ENCODE data around the gene OST4. TPM values are rescaled to one million over a fixed set of nuclear protein-coding genes. Genes with fewer than 3 reads are reported as not detected.

Gene OST4
- total and polyA plus RNA-seq, 11 donors = 215 to 517 (median 343) TPM

DNA sequence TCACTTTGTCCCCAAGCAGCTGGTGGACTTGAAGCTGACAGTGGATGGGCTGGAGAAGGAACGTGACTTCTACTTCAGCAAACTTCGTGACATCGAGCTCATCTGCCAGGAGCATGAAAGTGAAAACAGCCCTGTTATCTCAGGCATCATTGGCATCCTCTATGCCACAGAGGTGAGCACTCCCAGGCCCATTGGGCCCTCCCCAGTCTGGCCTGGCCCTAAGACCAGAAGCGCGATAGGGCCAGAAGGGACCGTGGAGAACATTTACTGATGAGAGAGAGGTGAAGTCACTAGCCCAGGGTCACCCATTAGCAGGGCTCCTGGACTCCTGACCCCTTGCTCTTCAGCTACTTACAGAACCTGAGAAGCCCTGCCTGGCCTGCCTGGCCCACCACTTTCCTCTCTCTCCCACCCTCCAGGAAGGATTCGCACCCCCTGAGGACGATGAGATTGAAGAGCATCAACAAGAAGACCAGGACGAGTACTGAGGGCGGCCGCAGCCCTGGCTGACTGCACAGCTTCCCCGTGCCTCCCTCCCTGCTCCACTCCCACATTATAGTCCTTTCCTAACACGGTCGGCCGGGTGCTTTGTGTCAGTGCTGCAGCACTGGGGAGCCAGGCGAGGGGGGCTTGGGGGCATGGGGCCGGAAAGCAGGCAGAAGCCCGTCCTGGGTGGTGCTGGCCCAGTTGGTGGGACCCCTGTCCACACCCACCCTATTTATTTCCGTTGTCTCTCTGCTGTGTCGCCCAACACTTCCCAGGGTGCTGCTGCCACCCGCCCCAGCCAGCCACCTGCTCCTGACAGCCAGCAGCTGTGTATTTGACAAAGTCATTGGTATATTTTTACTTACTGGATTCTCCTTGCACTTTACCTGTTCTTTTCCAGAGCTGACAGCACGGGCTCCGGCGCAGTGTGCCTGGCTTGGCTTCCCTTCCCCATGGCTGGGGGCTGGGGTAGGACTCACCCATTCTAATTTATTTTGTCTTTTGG, 45.3 kb downstream of the OST4 start:
- intact Hi-C loops (cut with DNase I) = no loop called here
- no peak for ATAC-seq

DNA sequence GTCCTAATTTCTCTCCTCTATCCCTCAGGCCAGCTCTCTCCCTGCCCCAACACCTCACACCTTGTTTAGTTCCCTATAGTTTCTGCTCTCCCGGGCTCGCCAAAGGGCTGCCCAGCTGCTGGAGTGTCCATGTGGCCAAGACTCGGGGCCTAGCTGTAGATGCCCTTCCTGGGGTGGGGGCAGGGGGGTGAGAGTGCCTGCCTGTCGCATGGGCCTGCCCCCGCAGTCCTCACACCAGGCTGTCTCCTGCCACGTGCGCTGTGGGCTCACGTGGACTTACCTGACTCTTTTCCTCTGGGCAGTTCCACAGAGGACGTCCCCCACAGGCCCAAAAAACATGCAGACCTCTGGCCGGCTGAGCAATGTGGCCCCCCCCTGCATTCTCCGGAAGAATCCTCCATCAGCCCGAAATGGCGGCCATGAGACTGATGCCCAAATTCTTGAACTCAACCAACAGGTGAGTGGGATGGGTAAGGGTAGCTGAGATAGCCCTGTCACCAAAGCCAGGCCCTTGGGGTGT, 46.1 kb downstream of the OST4 start:
- H3K36me3 ChIP-seq = peaks cover 0 to 64% (median 42%) of the 10 kb centered on the region in 9 donors
- intact Hi-C loops (cut with DNase I) = no loop called here
- peaks cover 0 to 13% (median 6%) of the 10 kb centered on the region in 12 donors for H3K4me1 ChIP-seq
- TF ChIP-seq, protein P1, sequence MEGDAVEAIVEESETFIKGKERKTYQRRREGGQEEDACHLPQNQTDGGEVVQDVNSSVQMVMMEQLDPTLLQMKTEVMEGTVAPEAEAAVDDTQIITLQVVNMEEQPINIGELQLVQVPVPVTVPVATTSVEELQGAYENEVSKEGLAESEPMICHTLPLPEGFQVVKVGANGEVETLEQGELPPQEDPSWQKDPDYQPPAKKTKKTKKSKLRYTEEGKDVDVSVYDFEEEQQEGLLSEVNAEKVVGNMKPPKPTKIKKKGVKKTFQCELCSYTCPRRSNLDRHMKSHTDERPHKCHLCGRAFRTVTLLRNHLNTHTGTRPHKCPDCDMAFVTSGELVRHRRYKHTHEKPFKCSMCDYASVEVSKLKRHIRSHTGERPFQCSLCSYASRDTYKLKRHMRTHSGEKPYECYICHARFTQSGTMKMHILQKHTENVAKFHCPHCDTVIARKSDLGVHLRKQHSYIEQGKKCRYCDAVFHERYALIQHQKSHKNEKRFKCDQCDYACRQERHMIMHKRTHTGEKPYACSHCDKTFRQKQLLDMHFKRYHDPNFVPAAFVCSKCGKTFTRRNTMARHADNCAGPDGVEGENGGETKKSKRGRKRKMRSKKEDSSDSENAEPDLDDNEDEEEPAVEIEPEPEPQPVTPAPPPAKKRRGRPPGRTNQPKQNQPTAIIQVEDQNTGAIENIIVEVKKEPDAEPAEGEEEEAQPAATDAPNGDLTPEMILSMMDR (IDR thresholded peaks at IDR 0.05) = no peak
- no peak for TF ChIP-seq POLR2A (IDR thresholded peaks at IDR 0.05)
- H3K9me3 ChIP-seq = no peaks in the 10 kb centered on the region
- H3K27ac ChIP-seq = no peak overlapping the region
- DNase-seq (no peak), ATAC-seq (no peak)
- H3K4me3 ChIP-seq = no peak overlapping the region
- WGBS, 4 donors = 91 to 97% (median 93%) methylated on average over 13 of the region's 13 CpGs
- no peaks in the 10 kb centered on the region for H3K27me3 ChIP-seq

More for the DNA sequence above, 45.3 kb downstream of the OST4 start:
- no peak for TF ChIP-seq POLR2A (IDR thresholded peaks at IDR 0.05)
- TF ChIP-seq, protein P1 (IDR thresholded peaks at IDR 0.05) = no peak
- WGBS, 4 donors = 90 to 94% (median 92%) methylated on average over 21 to 24 of the region's 24 CpGs
- Histone ChIP-seq H3K27ac (no peak overlapping the region), H3K4me1 (peaks cover 0 to 5% (median under 1%) of the 10 kb centered on the region in 12 donors), H3K4me3 (no peak overlapping the region), H3K36me3 (peaks cover 0 to 64% (median 42%) of the 10 kb centered on the region in 9 donors), H3K9me3 (no peaks in the 10 kb centered on the region), H3K27me3 (no peaks in the 10 kb centered on the region)
- no peak for DNase-seq

DNA sequence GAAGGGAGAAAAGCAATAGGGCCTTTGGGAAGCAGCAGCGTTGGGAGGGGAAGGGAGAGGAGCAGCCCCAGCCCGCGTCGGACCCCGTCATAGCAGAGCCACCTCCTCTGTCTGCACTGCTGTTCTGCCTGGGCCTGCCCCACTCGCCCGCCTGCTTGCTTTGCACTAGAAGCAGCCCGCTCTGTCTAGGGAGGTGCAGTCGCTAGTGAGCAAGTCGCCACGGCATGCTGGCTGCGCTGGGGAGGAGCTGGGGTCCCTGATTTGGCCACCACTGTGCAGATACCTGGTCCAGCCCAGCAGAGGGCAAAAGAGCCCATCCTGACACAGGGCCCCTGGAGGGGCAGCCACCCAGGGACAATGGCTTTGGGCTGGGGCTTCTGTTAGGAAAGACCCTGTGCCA, 46.6 kb downstream of the OST4 start:
- Histone ChIP-seq H3K27ac (no peak overlapping the region), H3K36me3 (peaks cover 0 to 61% (median 42%) of the 10 kb centered on the region in 9 donors), H3K9me3 (no peaks in the 10 kb centered on the region), H3K4me3 (no peak overlapping the region), H3K27me3 (no peaks in the 10 kb centered on the region), H3K4me1 (peaks cover 0 to 19% (median 9%) of the 10 kb centered on the region in 12 donors)
- intact Hi-C loops (cut with DNase I) = no loop called here
- no peak for ATAC-seq
- TF ChIP-seq, protein P1 (IDR thresholded peaks at IDR 0.05) = no peak
- TF ChIP-seq POLR2A (IDR thresholded peaks at IDR 0.05) = no peak
- no peak for DNase-seq
- 88 to 93% (median 93%) methylated on average over 12 of the region's 12 CpGs for WGBS, 4 donors

DNA sequence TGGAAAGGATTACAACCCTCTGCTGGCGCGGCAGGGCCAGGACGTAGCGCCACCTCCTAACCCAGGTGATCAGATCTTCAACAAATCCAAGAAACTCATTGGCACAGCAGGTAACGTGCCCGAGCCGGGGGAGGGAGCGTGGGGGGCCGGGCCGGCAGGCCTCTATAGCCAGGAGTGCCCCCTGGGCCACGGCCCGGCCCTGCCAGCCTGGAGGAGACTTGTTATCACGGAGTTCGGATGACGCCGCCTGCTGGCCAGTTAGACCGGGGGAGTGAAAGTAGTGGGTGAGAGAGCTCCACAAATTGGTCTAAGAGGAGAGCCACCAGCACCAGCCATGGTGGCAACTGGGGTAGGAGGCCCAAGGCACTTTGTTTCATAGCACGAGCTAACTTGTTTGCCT, 47.3 kb downstream of the OST4 start:
- no peaks in the 10 kb centered on the region for H3K9me3 ChIP-seq
- DNase-seq (no peak), ATAC-seq (no peak)
- H3K36me3 ChIP-seq = peaks cover 0 to 55% (median 42%) of the 10 kb centered on the region in 9 donors
- H3K4me3 ChIP-seq = no peak overlapping the region
- 79 to 88% (median 85%) methylated on average over 17 to 18 of the region's 18 CpGs for WGBS, 4 donors
- intact Hi-C loops (cut with DNase I) = no loop called here
- no peak for TF ChIP-seq POLR2A (IDR thresholded peaks at IDR 0.05)
- TF ChIP-seq, protein P1 (IDR thresholded peaks at IDR 0.05) = no peak
- H3K27ac ChIP-seq = no peak overlapping the region
- H3K4me1 ChIP-seq = peaks cover 0 to 24% (median 11%) of the 10 kb centered on the region in 12 donors
- H3K27me3 ChIP-seq = no peaks in the 10 kb centered on the region
